Central memory CD8-positive, alpha-beta T cell (primary cell): ENCODE measurements around the gene NID2.
A peak's percentile ranks its signal among the peaks of the same experiment; 100 is the strongest.

Experiments
- ATAC-seq: fragments of 150-1000 bp; cut with Tn5 transposase; replicated peaks from 2 replicates; pipeline ENCODE4 v1.10.0; 2022; ENCODE audit warnings: mild to moderate bottlenecking, moderate FRiP score, moderate number of reproducible peaks; ENCODE audit not compliant: poor library complexity, severe bottlenecking; ENCODE audit errors: extremely low read depth
- DNase-seq, 2 donors: peaks; one replicate each; pipeline ENCODE4 v3.0.0; 2021; ENCODE audit warnings: low spot score in 2 of 2
- H3K27ac Mint-ChIP-seq: one replicate; pipeline ENCODE4 v1.8.0; 2022; ENCODE audit warnings: low read depth, mild to moderate bottlenecking, moderate library complexity, mixed read lengths
- H3K27me3 Mint-ChIP-seq: one replicate; pipeline ENCODE4 v1.8.0; 2022; ENCODE audit warnings: mixed read lengths
- H3K36me3 Mint-ChIP-seq: one replicate; pipeline ENCODE4 v1.8.0; 2022; ENCODE audit warnings: mild to moderate bottlenecking, moderate library complexity, mixed read lengths; ENCODE audit not compliant: insufficient read depth
- H3K4me1 Mint-ChIP-seq: one replicate; pipeline ENCODE4 v1.8.0; 2022; ENCODE audit warnings: mixed read lengths
- H3K4me3 Mint-ChIP-seq: one replicate; pipeline ENCODE4 v1.8.0; 2022; ENCODE audit warnings: mild to moderate bottlenecking, moderate library complexity, mixed read lengths
- H3K9me3 Mint-ChIP-seq: one replicate; pipeline ENCODE4 v1.8.0; 2022; ENCODE audit warnings: mixed read lengths

Gene NID2

GRCh38 chr14:52068615-52069306 is at the start of gene NID2:
Gene NID2, minus strand, starts transcription at chr14:52069059. Its CDS starts 65 bp downstream, at chr14:52068994.
- Mint-ChIP-seq H3K4me3 (peak within 1 kb of the TSS; percentile 76), H3K36me3 (peaks cover 1% of the 10 kb centered on the region), H3K27me3 (peaks cover 13% of the 10 kb centered on the region), H3K4me1 (peaks cover 16% of the 10 kb centered on the region), H3K27ac (no peak within 1 kb of the TSS), H3K9me3 (no peaks in the 10 kb centered on the region)
- ATAC-seq = peak; percentile 68
- DNase-seq = peak; percentile 22 to 44

GRCh38 chr14:52117111-52117832 is 48.4 kb upstream of the NID2 start:
- Mint-ChIP-seq H3K9me3 (no peaks in the 10 kb centered on the region), H3K27me3 (no peaks in the 10 kb centered on the region), H3K36me3 (no peaks in the 10 kb centered on the region), H3K4me1 (no peaks in the 10 kb centered on the region), H3K4me3 (no peak overlapping the region), H3K27ac (no peak overlapping the region)
- ATAC-seq (no peak), DNase-seq (no peak)

- H3K4me3 Mint-ChIP-seq = no peak overlapping the region
- H3K27ac Mint-ChIP-seq = no peak overlapping the region
- no peaks in the 10 kb centered on the region for H3K9me3 Mint-ChIP-seq
- DNase-seq (no peak), ATAC-seq (no peak)
- H3K27me3 Mint-ChIP-seq = no peaks in the 10 kb centered on the region
- no peaks in the 10 kb centered on the region for H3K36me3 Mint-ChIP-seq
- H3K4me1 Mint-ChIP-seq = no peaks in the 10 kb centered on the region
Observed at GRCh38 chr14:52115286-52115685, 46.4 kb upstream of the NID2 start.

- ATAC-seq = no peak
- H3K36me3 Mint-ChIP-seq = no peaks in the 10 kb centered on the region
- no peak for DNase-seq
- no peaks in the 10 kb centered on the region for H3K4me1 Mint-ChIP-seq
- H3K27ac Mint-ChIP-seq = no peak overlapping the region
- H3K4me3 Mint-ChIP-seq = no peak overlapping the region
- H3K27me3 Mint-ChIP-seq = no peaks in the 10 kb centered on the region
- no peaks in the 10 kb centered on the region for H3K9me3 Mint-ChIP-seq
Observed at GRCh38 chr14:52112336-52113018, 43.6 kb upstream of the NID2 start.

GRCh38 chr14:52111583-52111982 is 42.7 kb upstream of the NID2 start:
- ATAC-seq (no peak), DNase-seq (no peak)
- Mint-ChIP-seq H3K4me1 (no peaks in the 10 kb centered on the region), H3K9me3 (no peaks in the 10 kb centered on the region), H3K4me3 (no peak overlapping the region), H3K27me3 (no peaks in the 10 kb centered on the region), H3K36me3 (no peaks in the 10 kb centered on the region), H3K27ac (no peak overlapping the region)

- Mint-ChIP-seq H3K4me1 (no peaks in the 10 kb centered on the region), H3K27ac (no peak overlapping the region), H3K36me3 (no peaks in the 10 kb centered on the region), H3K4me3 (no peak overlapping the region), H3K27me3 (no peaks in the 10 kb centered on the region), H3K9me3 (no peaks in the 10 kb centered on the region)
- DNase-seq (no peak), ATAC-seq (no peak)
Observed at GRCh38 chr14:52110441-52111086, 41.7 kb upstream of the NID2 start.

- H3K27me3 Mint-ChIP-seq = no peaks in the 10 kb centered on the region
- no peak for DNase-seq
- H3K4me3 Mint-ChIP-seq = no peak overlapping the region
- H3K27ac Mint-ChIP-seq = no peak overlapping the region
- no peaks in the 10 kb centered on the region for H3K9me3 Mint-ChIP-seq
- H3K36me3 Mint-ChIP-seq = no peaks in the 10 kb centered on the region
- no peak for ATAC-seq
- H3K4me1 Mint-ChIP-seq = no peaks in the 10 kb centered on the region
Observed at GRCh38 chr14:52108823-52109222, 40.0 kb upstream of the NID2 start.

GRCh38 chr14:52106840-52107239 is 38.0 kb upstream of the NID2 start:
- Mint-ChIP-seq H3K27me3 (no peaks in the 10 kb centered on the region), H3K4me1 (no peaks in the 10 kb centered on the region), H3K9me3 (no peaks in the 10 kb centered on the region), H3K36me3 (no peaks in the 10 kb centered on the region), H3K4me3 (no peak overlapping the region), H3K27ac (no peak overlapping the region)
- DNase-seq (no peak), ATAC-seq (no peak)

GRCh38 chr14:52103416-52103815 is 34.6 kb upstream of the NID2 start:
- DNase-seq = no peak
- no peak overlapping the region for H3K4me3 Mint-ChIP-seq
- no peak for ATAC-seq

GRCh38 chr14:52095794-52096193 is 26.9 kb upstream of the NID2 start:
- H3K36me3 Mint-ChIP-seq = no peaks in the 10 kb centered on the region
- no peak overlapping the region for H3K4me3 Mint-ChIP-seq
- H3K27ac Mint-ChIP-seq = no peak overlapping the region
- peaks cover 2% of the 10 kb centered on the region for H3K27me3 Mint-ChIP-seq
- no peak for DNase-seq
- H3K4me1 Mint-ChIP-seq = no peaks in the 10 kb centered on the region
- no peaks in the 10 kb centered on the region for H3K9me3 Mint-ChIP-seq
- no peak for ATAC-seq

More at GRCh38 chr14:52103416-52103815, 34.6 kb upstream of the NID2 start:
- no peak overlapping the region for H3K27ac Mint-ChIP-seq
- no peaks in the 10 kb centered on the region for H3K9me3 Mint-ChIP-seq
- no peaks in the 10 kb centered on the region for H3K4me1 Mint-ChIP-seq
- no peaks in the 10 kb centered on the region for H3K36me3 Mint-ChIP-seq
- no peaks in the 10 kb centered on the region for H3K27me3 Mint-ChIP-seq

GRCh38 chr14:52095336-52095735 is 26.5 kb upstream of the NID2 start:
- no peak overlapping the region for H3K27ac Mint-ChIP-seq
- no peaks in the 10 kb centered on the region for H3K9me3 Mint-ChIP-seq
- H3K27me3 Mint-ChIP-seq = peaks cover 6% of the 10 kb centered on the region
- no peak overlapping the region for H3K4me3 Mint-ChIP-seq
- DNase-seq (no peak), ATAC-seq (no peak)
- no peaks in the 10 kb centered on the region for H3K36me3 Mint-ChIP-seq
- no peaks in the 10 kb centered on the region for H3K4me1 Mint-ChIP-seq

- no peak for ATAC-seq
- no peak overlapping the region for H3K4me3 Mint-ChIP-seq
- H3K9me3 Mint-ChIP-seq = no peaks in the 10 kb centered on the region
- peaks cover 13% of the 10 kb centered on the region for H3K27me3 Mint-ChIP-seq
- H3K4me1 Mint-ChIP-seq = no peaks in the 10 kb centered on the region
- no peaks in the 10 kb centered on the region for H3K36me3 Mint-ChIP-seq
- DNase-seq = no peak
- H3K27ac Mint-ChIP-seq = no peak overlapping the region
Observed at GRCh38 chr14:52094546-52095271, 25.9 kb upstream of the NID2 start.
